GM12878 (cell line): ENCODE data around the gene NPR1. TPM values are rescaled to one million over a fixed set of nuclear protein-coding genes. Genes with fewer than 3 reads are reported as not detected.
A peak's percentile ranks its signal among the peaks of the same experiment; 100 is the strongest.

Experiments used
- ATAC-seq: fragments of 200-7000 bp; cut with Tn5 transposase; 3 replicates; pipeline ENCODE4 v1.9.1; 2020; ENCODE audit warnings: mild to moderate bottlenecking, moderate library complexity
- BruUV-seq: library from RNA; stranded (reverse); fragments of 400-500 nt; replicated peaks from 2 replicates; lab custom pipeline; 2021; lab: Mats Ljungman, UMichigan
- CTCF ChIA-PET: fragments of 300-600 bp; sonication (Branson Sonifier 250); formaldehyde crosslinking; extraction: SDS; loops from one replicate; lab custom pipeline; 2021; ENCODE audit warnings: inconsistent platforms; lab: Yijun Ruan, JAX
- POLR2A ChIA-PET: fragments of 350-600 bp; formaldehyde crosslinking; extraction: SDS; loops from one replicate; lab custom pipeline; 2021; ENCODE audit warnings: inconsistent platforms; lab: Charles Lee
- RAD21 ChIA-PET: fragments of 300-600 bp; sonication (Branson Sonifier 250); formaldehyde crosslinking; loops from one replicate; lab custom pipeline; 2023; ENCODE audit warnings: antibody characterized with exemption; ENCODE audit not compliant: unreplicated experiment; lab: Charles Lee
- SMC1A ChIA-PET: fragments of 300-600 bp; sonication (Branson Sonifier 250); formaldehyde crosslinking; loops from one replicate; lab custom pipeline; 2023; ENCODE audit not compliant: unreplicated experiment, uncharacterized antibody; lab: Charles Lee
- DNase-seq: peaks from one replicate; pipeline ENCODE4 v3.0.0-alpha.2; 2011; ENCODE audit warnings: low read depth, low spot score
- FAIRE-seq: peaks from 3 replicates; lab custom pipeline; 2011; peaks lifted over from hg19 to GRCh38; lab: Jason Lieb, UNC
- H2AFZ ChIP-seq: 2 replicates; pipeline ENCODE4 v1.6.0; 2011; ENCODE audit warnings: low read depth, low read length, control low read depth; ENCODE audit not compliant: control insufficient read depth
- H3K27ac ChIP-seq: 2 replicates; pipeline ENCODE4 v1.5.1; 2011; ENCODE audit warnings: control low read depth; ENCODE audit not compliant: control insufficient read depth, insufficient read depth
- H3K27me3 ChIP-seq, 2 experiments: replicated peaks in 1 of 2; 2 replicates each; pipeline versions ENCODE4 v1.6.0 to v1.6.1; 2011; ENCODE audit warnings: low read length in 1 of 2; ENCODE audit not compliant: control insufficient read depth in 2 of 2, insufficient read depth in 2 of 2
- H3K36me3 ChIP-seq, 2 experiments: 2 replicates each; pipeline ENCODE4 v1.5.1; 2011; ENCODE audit warnings: low read length in 1 of 2; ENCODE audit not compliant: control insufficient read depth in 2 of 2, insufficient read depth in 2 of 2
- H3K4me1 ChIP-seq: 2 replicates; pipeline ENCODE4 v1.6.1; 2011; ENCODE audit warnings: mild to moderate bottlenecking, low read length, moderate library complexity, mixed read lengths; ENCODE audit not compliant: control insufficient read depth, insufficient read depth
- H3K4me2 ChIP-seq: 2 replicates; pipeline ENCODE4 v1.6.0; 2011; ENCODE audit warnings: control low read depth; ENCODE audit not compliant: control insufficient read depth, insufficient read depth
- H3K4me3 ChIP-seq: fragments of 200-600 bp; sonication (generic); 2 replicates; pipeline ENCODE4 v1.5.1; 2016
- H3K79me2 ChIP-seq: 2 replicates; pipeline ENCODE4 v1.6.0; 2011; ENCODE audit warnings: low read length; ENCODE audit not compliant: control insufficient read depth, insufficient read depth
- H3K9ac ChIP-seq: 2 replicates; pipeline ENCODE4 v1.8.0; 2011; ENCODE audit warnings: low read length, control low read depth, mixed read lengths; ENCODE audit not compliant: control insufficient read depth, insufficient read depth
- H3K9me3 ChIP-seq: replicated peaks from 3 replicates; pipeline ENCODE4 v1.5.1; 2011; ENCODE audit warnings: mild to moderate bottlenecking, low read length; ENCODE audit not compliant: control insufficient read depth, insufficient read depth
- H4K20me1 ChIP-seq: 2 replicates; pipeline ENCODE4 v1.6.0; 2011; ENCODE audit not compliant: control insufficient read depth, insufficient read depth
- BHLHE40 ChIP-seq, 2 experiments: fragments of 450-650 bp in 1 of 2; IDR thresholded peaks; 2 replicates each; pipeline ENCODE4 v1.6.1; 2011 to 2017; ENCODE audit warnings: low read depth in 2 of 2, borderline replicate concordance in 1 of 2, improper control_type of control experiment in 1 of 2, low read length in 1 of 2, mild to moderate bottlenecking in 1 of 2
- BRCA1 ChIP-seq: IDR thresholded peaks from 2 replicates; pipeline ENCODE4 v1.6.1; 2011; ENCODE audit warnings: low read depth, low read length, improper control_type of control experiment
- CREM ChIP-seq: IDR thresholded peaks from 2 replicates; pipeline ENCODE4 v1.6.1; 2014; ENCODE audit warnings: antibody characterized with exemption, low read depth
- EGR1 ChIP-seq, 2 experiments: IDR thresholded peaks; 1 replicate in 1 of 2; 2 replicates in 1 of 2; pipeline ENCODE4 v1.6.1; 2011 to 2012; ENCODE audit warnings: low read depth in 2 of 2, low read length in 2 of 2, borderline replicate concordance in 1 of 2, mild to moderate bottlenecking in 1 of 2, moderate library complexity in 1 of 2
- EP300 ChIP-seq, 2 experiments: fragments of 150-350 bp in 1 of 2; IDR thresholded peaks; 2 replicates each; pipeline ENCODE4 v1.6.1; 2011 to 2012; ENCODE audit warnings: low read depth in 2 of 2, low read length in 2 of 2, borderline replicate concordance in 1 of 2, improper control_type of control experiment in 1 of 2, inconsistent platforms in 1 of 2; ENCODE audit not compliant: control insufficient read depth in 1 of 2
- ETV6 ChIP-seq, 2 experiments: fragments of 450-650 bp in 1 of 2; IDR thresholded peaks in 1 of 2; conservative IDR thresholded peaks in 1 of 2; 2 replicates each; pipeline ENCODE4 v1.6.1; 2014; ENCODE audit warnings: antibody characterized with exemption in 1 of 2, borderline replicate concordance in 1 of 2, low read depth in 1 of 2, mild to moderate bottlenecking in 1 of 2, moderate library complexity in 1 of 2
- FOS ChIP-seq: IDR thresholded peaks from 3 replicates; pipeline ENCODE4 v1.6.1; 2011; ENCODE audit warnings: borderline replicate concordance; ENCODE audit not compliant: insufficient read length; ENCODE audit errors: extremely low read depth
- HDAC2 ChIP-seq: fragments of 200-600 bp; sonication (generic); IDR thresholded peaks from 2 replicates; pipeline ENCODE4 v1.6.1; 2017
- MEF2A ChIP-seq: IDR thresholded peaks from 2 replicates; pipeline ENCODE4 v1.6.1; 2011; ENCODE audit warnings: low read depth, mild to moderate bottlenecking, low read length, moderate library complexity; ENCODE audit not compliant: insufficient read depth
- MEF2B ChIP-seq: fragments of 450-650 bp; IDR thresholded peaks from 2 replicates; pipeline ENCODE4 v1.6.1; 2018; ENCODE audit warnings: mild to moderate bottlenecking, moderate library complexity; ENCODE audit not compliant: partially characterized antibody, poor library complexity, severe bottlenecking
- SIN3A ChIP-seq: IDR thresholded peaks from 2 replicates; pipeline ENCODE4 v1.6.1; 2012; ENCODE audit warnings: low read depth, low read length, improper control_type of control experiment
- SREBF1 ChIP-seq: IDR thresholded peaks from 2 replicates; pipeline ENCODE4 v1.6.1; 2012; ENCODE audit warnings: mild to moderate bottlenecking, low read length
- WRNIP1 ChIP-seq: IDR thresholded peaks from 2 replicates; pipeline ENCODE4 v1.6.1; 2011; ENCODE audit warnings: low read depth, low read length, improper control_type of control experiment, borderline replicate concordance
- YBX1 ChIP-seq: fragments of 450-650 bp; IDR thresholded peaks from 2 replicates; pipeline ENCODE4 v1.6.1; 2016; ENCODE audit warnings: antibody characterized with exemption
- ZNF207 ChIP-seq: fragments of 450-650 bp; IDR thresholded peaks from 2 replicates; pipeline ENCODE4 v1.6.1; 2014; ENCODE audit warnings: antibody characterized with exemption, mild to moderate bottlenecking, borderline replicate concordance
- ZSCAN29 ChIP-seq: fragments of 450-650 bp; IDR thresholded peaks from 2 replicates; pipeline ENCODE4 v1.6.1; 2017; ENCODE audit warnings: mild to moderate bottlenecking, moderate library complexity
- ZZZ3 ChIP-seq: IDR thresholded peaks from 2 replicates; pipeline ENCODE4 v1.6.1; 2011; ENCODE audit warnings: low read depth; ENCODE audit not compliant: control insufficient read depth, insufficient read length
- WGBS: methylation state at CpG from one replicate; pipeline ENCODE4 v1.1.6; 2016; ENCODE audit warnings: low lambda C conversion rate; ENCODE audit not compliant: insufficient replicate concordance, insufficient coverage; ENCODE audit errors: missing lambda C conversion rate; 5-methylcytosine and 5-hydroxymethylcytosine counted together
- in situ Hi-C: fragments of 300-500 bp; cut with MboI; formaldehyde crosslinking; loops from 9 replicates; pipeline ENCODE4 v1.14.3; 2018; ENCODE audit warnings: mixed read lengths
- intact Hi-C: fragments of 100-400 bp; cut with micrococcal nuclease; formaldehyde crosslinking; loops from one replicate; pipeline ENCODE4 v1.14.2; 2022; ENCODE audit not compliant: unreplicated experiment
- polyA plus RNA-seq, 11 experiments: library from polyadenylated mRNA; depleted of rRNA in 4 of 11; unstranded in 6 of 11; stranded (reverse) in 5 of 11; fragments of >200 nt; fragmentation: Nextera tagmentation in 4 of 11; fragmentation: Illumina TruSeq in 1 of 11; extraction: Ambion mirVana in 4 of 11; extraction: Trizol in 1 of 11; gene quantifications; 1 replicate in 1 of 11; 2 replicates in 10 of 11; pipeline versions ENCODE4 v1.2.1 to v1.2.3, GENCODE V29; 2011 to 2016; ENCODE audit warnings: inconsistent platforms in 2 of 11, missing spikeins in 2 of 11, low read depth in 1 of 11
- total RNA-seq, 4 experiments: library from RNA; depleted of rRNA in 3 of 4; stranded (reverse); fragments of >200 nt in 3 of 4; fragmentation: Illumina TruSeq in 1 of 4; extraction: Trizol in 1 of 4; gene quantifications; 2 replicates each; pipeline versions ENCODE4 v1.2.1 to v1.2.3, GENCODE V29; 2013 to 2021
- TF ChIP-seq, protein P1 (sequence below): IDR thresholded peaks from 2 replicates; pipeline ENCODE4 v1.6.1; 2012; ENCODE audit warnings: low read length, inconsistent platforms
- TF ChIP-seq, protein P2 (sequence below): fragments of 450-650 bp; IDR thresholded peaks from 2 replicates; pipeline ENCODE4 v1.6.1; 2016; ENCODE audit warnings: mild to moderate bottlenecking

Gene NPR1
- total and polyA plus RNA-seq, 10 of the 15 experiments (the other 5 are each of a cell fraction or from before 2014, with no cell fraction given): 0.09 to 2.1 (median 0.28) TPM; not detected in 1

DNA sequence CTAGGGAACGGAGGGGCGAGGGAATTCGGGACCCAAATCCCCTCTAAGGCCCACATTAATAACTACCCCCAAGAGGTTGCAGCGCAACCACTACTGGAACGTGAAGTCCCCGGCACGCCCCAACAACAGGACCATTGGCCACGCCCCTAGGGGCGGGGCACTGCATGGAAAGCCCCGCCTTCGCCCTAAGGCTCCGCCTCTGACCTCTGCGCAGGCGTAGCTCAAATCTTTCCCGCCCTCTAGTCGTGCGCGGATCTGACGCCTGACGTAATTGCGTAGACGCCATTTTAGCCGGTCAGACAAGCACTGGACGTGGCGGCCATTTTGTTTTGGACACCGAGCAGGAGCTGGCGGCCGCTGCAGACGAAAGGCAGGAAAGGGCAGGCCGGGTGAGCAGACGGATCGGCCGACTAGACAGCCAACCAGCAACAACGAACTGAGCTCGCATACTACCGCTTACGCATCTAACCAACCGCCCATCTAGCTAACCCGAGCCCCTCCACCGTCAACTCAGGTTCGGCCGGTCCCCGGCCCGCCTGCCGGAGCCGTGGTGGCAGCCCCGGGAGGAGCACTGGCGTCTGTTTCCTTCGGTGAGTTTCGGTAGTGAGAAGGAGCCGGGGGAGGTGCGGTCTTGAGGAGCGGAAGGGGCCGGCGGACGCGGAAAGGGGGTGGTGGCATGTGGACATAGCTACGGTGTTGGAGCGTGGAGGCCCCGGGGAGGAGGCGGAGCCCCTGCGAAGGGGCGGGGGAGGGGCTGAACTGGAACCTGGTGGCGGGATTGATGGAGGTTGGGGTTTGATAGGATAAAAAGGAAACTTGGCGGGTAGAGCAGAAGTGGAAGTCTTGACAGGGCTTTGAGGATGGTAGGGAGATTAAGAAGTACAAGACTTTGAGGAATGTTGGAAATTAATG, 44.5 kb upstream of the NPR1 start, which contains the start of gene CHTOP:
CHTOP (plus strand) TSS at position 313 of the 912 bp plus-strand sequence. CDS start 2,523 bp downstream, outside the sequence.
- RAD21 ChIA-PET: interaction anchor here (0.6 to 3.1 kb wide), 20 partner anchors 9 to 371 kb away, joined by 3 to 13 read pairs (median 4); partner anchors contain the start of genes INTS3, JTB, RAB13 and S100A6
- peak within 1 kb of the TSS; percentile 51 for H2AFZ ChIP-seq
- TF ChIP-seq HDAC2 (no peak), ZZZ3 (no peak), ZNF207 (peak; percentile 88; the same call in 1 of the 2 replicates), SIN3A (peak; percentile 89), EGR1 (IDR thresholded peaks at IDR 0.05; ENCODE audit: borderline replicate concordance in 1 of 2, low read depth in 2 of 2, low read length in 2 of 2) (peak; percentile 52 to 92; a peak in 2 of 3 replicates), BRCA1 (no peak), EP300 (IDR thresholded peaks at IDR 0.05; ENCODE audit: borderline replicate concordance in 1 of 2, control insufficient read depth in 1 of 2, low read depth in 2 of 2, low read length in 2 of 2) (no peak), MEF2B (peak; percentile 34), YBX1 (no peak), FOS (no peak), CREM (peak; percentile 95), WRNIP1 (no peak), ZSCAN29 (no peak), MEF2A (no peak; the same call in 1 of the 2 replicates), SREBF1 (no peak), BHLHE40 (IDR thresholded peaks at IDR 0.05; ENCODE audit: borderline replicate concordance in 1 of 2, low read depth in 2 of 2, low read length in 1 of 2) (peak; percentile 75 to 78), ETV6 (conservative IDR thresholded peaks at IDR 0.05 in 1 of 2, IDR thresholded peaks at IDR 0.05 in 1 of 2; ENCODE audit: borderline replicate concordance in 1 of 2, low read depth in 1 of 2) (peak in 1 of 2 experiments; percentile 69; a peak in 1 of 4 replicates)
- TF ChIP-seq, protein P1, sequence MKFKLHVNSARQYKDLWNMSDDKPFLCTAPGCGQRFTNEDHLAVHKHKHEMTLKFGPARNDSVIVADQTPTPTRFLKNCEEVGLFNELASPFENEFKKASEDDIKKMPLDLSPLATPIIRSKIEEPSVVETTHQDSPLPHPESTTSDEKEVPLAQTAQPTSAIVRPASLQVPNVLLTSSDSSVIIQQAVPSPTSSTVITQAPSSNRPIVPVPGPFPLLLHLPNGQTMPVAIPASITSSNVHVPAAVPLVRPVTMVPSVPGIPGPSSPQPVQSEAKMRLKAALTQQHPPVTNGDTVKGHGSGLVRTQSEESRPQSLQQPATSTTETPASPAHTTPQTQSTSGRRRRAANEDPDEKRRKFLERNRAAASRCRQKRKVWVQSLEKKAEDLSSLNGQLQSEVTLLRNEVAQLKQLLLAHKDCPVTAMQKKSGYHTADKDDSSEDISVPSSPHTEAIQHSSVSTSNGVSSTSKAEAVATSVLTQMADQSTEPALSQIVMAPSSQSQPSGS: peak; percentile 85
- TF ChIP-seq, protein P2, sequence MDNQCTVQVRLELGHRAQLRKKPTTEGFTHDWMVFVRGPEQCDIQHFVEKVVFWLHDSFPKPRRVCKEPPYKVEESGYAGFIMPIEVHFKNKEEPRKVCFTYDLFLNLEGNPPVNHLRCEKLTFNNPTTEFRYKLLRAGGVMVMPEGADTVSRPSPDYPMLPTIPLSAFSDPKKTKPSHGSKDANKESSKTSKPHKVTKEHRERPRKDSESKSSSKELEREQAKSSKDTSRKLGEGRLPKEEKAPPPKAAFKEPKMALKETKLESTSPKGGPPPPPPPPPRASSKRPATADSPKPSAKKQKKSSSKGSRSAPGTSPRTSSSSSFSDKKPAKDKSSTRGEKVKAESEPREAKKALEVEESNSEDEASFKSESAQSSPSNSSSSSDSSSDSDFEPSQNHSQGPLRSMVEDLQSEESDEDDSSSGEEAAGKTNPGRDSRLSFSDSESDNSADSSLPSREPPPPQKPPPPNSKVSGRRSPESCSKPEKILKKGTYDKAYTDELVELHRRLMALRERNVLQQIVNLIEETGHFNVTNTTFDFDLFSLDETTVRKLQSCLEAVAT: peak; percentile 96

More for the DNA sequence above, 44.5 kb upstream of the NPR1 start, which contains the start of gene CHTOP:
- Histone ChIP-seq H3K9ac (peak within 1 kb of the TSS; percentile 97), H4K20me1 (no peaks in the 10 kb centered on the region), H3K27ac (peak within 1 kb of the TSS; percentile 98), H3K79me2 (peaks cover 31% of the 10 kb centered on the region), H3K9me3 (no peaks in the 10 kb centered on the region), H3K4me2 (peak within 1 kb of the TSS; percentile 90), H3K27me3 (no peaks in the 10 kb centered on the region), H3K36me3 (peaks cover 1 to 23% of the 10 kb centered on the region in 2 experiments; a peak in 3 of 4 replicates), H3K4me3 (peak within 1 kb of the TSS; percentile 89), H3K4me1 (peaks cover 6% of the 10 kb centered on the region)
- in situ Hi-C loops: no loop called here
- peak; percentile 96 for ATAC-seq
- BruUV-seq: TSS peak; percentile 88
- 2% methylated on average over 61 of the region's 65 CpGs for WGBS
- ChIA-PET CTCF (interaction anchor here (0.6 to 3.0 kb wide), 17 partner anchors 10 to 400 kb away, joined by 3 to 25 read pairs (median 5); partner anchors contain the start of genes ILF2 and S100A6), SMC1A (interaction anchor here (0.6 to 3.0 kb wide), 21 partner anchors 10 to 354 kb away, joined by 3 to 29 read pairs (median 4); partner anchors contain the start of gene SNAPIN), POLR2A (interaction anchor here (0.5 to 2.4 kb wide), 25 partner anchors 10 to 329 kb away, joined by 3 to 35 read pairs (median 4); partner anchors contain the start of genes INTS3, S100A4, S100A6 and SLC39A1)
- intact Hi-C loops: loop anchor here (2.0 kb wide), 1 partner anchor 37 kb away; the partner anchor contains the start of gene ILF2
- FAIRE-seq: peak; percentile 99
- peak; percentile 95 for DNase-seq
